Measurements from ENCODE around the gene SYNGR4.

- TF ChIP-seq CTCF (IDR thresholded peaks at IDR 0.05) (no peak), POLR2A (IDR thresholded peaks at IDR 0.05) (no peak)
Measured at GRCh38 chr19:48413879-48414587, 49.9 kb downstream of the SYNGR4 start.

Data from Peyer's patch (tissue), 4 donors.